HEK293 (cell line): ENCODE results near the gene RBBP5.

Experiments
- CTCF ChIA-PET: fragments of 350-600 bp; formaldehyde crosslinking; extraction: SDS; loops from one replicate; lab custom pipeline; 2021; ENCODE audit warnings: antibody characterized with exemption; lab: Yijun Ruan, JAX
- POLR2A ChIA-PET: fragments of 300-600 bp; formaldehyde crosslinking; extraction: SDS; loops from one replicate; lab custom pipeline; 2020; ENCODE audit warnings: antibody characterized with exemption, inconsistent platforms; lab: Yijun Ruan, JAX
- H3K27ac ChIP-seq: fragments of 200-500 bp; sonication (Bioruptor generic); 2 replicates; pipeline ENCODE4 v1.5.1; 2014; ENCODE audit warnings: low read depth, low read length, control low read depth, inconsistent platforms; ENCODE audit errors: extremely low read depth
- H3K36me3 ChIP-seq, 2 experiments: fragments of 200-500 bp in 1 of 2; sonication (Bioruptor generic) in 1 of 2; 1 replicate in 1 of 2; 2 replicates in 1 of 2; pipeline ENCODE4 v1.5.1; 2014 to 2017; ENCODE audit warnings: inconsistent platforms in 2 of 2, low read length in 2 of 2; ENCODE audit not compliant: control insufficient read depth in 2 of 2, insufficient read depth in 1 of 2
- H3K4me1 ChIP-seq: fragments of 200-500 bp; sonication (Bioruptor generic); 2 replicates; pipeline ENCODE4 v1.5.1; 2014; ENCODE audit warnings: mild to moderate bottlenecking, low read length, inconsistent platforms; ENCODE audit not compliant: control insufficient read depth, insufficient read depth
- H3K4me3 ChIP-seq: 2 replicates; pipeline ENCODE4 v1.5.1; 2011; ENCODE audit warnings: low read depth, mild to moderate bottlenecking, control low read depth, low read length, moderate library complexity
- H3K9me3 ChIP-seq: fragments of 200-500 bp; sonication (Bioruptor generic); 2 replicates; pipeline ENCODE4 v1.5.1; 2014; ENCODE audit warnings: low read depth, low read length, inconsistent platforms; ENCODE audit not compliant: control insufficient read depth, insufficient read depth
- MYNN ChIP-seq: fragments of 450-650 bp; formaldehyde crosslinking; IDR thresholded peaks from 2 replicates; pipeline ENCODE4 v1.5.1; 2016; ENCODE audit warnings: missing biosample characterization, missing genetic modification characterization, borderline replicate concordance
- ZBTB1 ChIP-seq: fragments of 450-650 bp; formaldehyde crosslinking; IDR thresholded peaks from 2 replicates; pipeline ENCODE4 v1.5.1; 2016; ENCODE audit warnings: missing biosample characterization, missing genetic modification characterization
- ZBTB48 ChIP-seq: fragments of 450-650 bp; formaldehyde crosslinking; IDR thresholded peaks from 2 replicates; pipeline ENCODE4 v1.5.1; 2016; ENCODE audit warnings: missing biosample characterization, missing genetic modification characterization
- ZBTB8A ChIP-seq: fragments of 450-650 bp; formaldehyde crosslinking; IDR thresholded peaks from 2 replicates; pipeline ENCODE4 v1.5.1; 2016; ENCODE audit warnings: missing biosample characterization, missing genetic modification characterization
- ZFP37 ChIP-seq: fragments of 450-650 bp; formaldehyde crosslinking; IDR thresholded peaks from 2 replicates; pipeline ENCODE4 v1.5.1; 2016; ENCODE audit warnings: missing biosample characterization, missing genetic modification characterization
- ZNF146 ChIP-seq: fragments of 450-650 bp; formaldehyde crosslinking; IDR thresholded peaks from 2 replicates; pipeline ENCODE4 v1.5.1; 2016; ENCODE audit warnings: missing biosample characterization, missing genetic modification characterization
- ZNF155 ChIP-seq: fragments of 450-650 bp; formaldehyde crosslinking; IDR thresholded peaks from 2 replicates; pipeline ENCODE4 v1.5.1; 2016; ENCODE audit warnings: missing biosample characterization, missing genetic modification characterization
- ZNF174 ChIP-seq: fragments of 450-650 bp; formaldehyde crosslinking; IDR thresholded peaks from 2 replicates; pipeline ENCODE4 v1.5.0; 2017; ENCODE audit warnings: missing biosample characterization, mild to moderate bottlenecking, missing genetic modification characterization
- ZNF175 ChIP-seq: fragments of 450-650 bp; formaldehyde crosslinking; IDR thresholded peaks from 2 replicates; pipeline ENCODE4 v1.5.1; 2016; ENCODE audit warnings: missing biosample characterization, missing genetic modification characterization
- ZNF202 ChIP-seq: fragments of 450-650 bp; formaldehyde crosslinking; IDR thresholded peaks from 2 replicates; pipeline ENCODE4 v1.5.1; 2016; ENCODE audit warnings: missing biosample characterization, missing genetic modification characterization, borderline replicate concordance
- ZNF223 ChIP-seq: fragments of 450-650 bp; formaldehyde crosslinking; IDR thresholded peaks from 2 replicates; pipeline ENCODE4 v1.5.1; 2016; ENCODE audit warnings: missing biosample characterization, missing genetic modification characterization
- ZNF239 ChIP-seq: fragments of 450-650 bp; formaldehyde crosslinking; IDR thresholded peaks from 2 replicates; pipeline ENCODE4 v1.5.1; 2016; ENCODE audit warnings: missing biosample characterization, missing genetic modification characterization
- ZNF24 ChIP-seq: fragments of 450-650 bp; formaldehyde crosslinking; IDR thresholded peaks from 2 replicates; pipeline ENCODE4 v1.5.1; 2016; ENCODE audit warnings: missing biosample characterization, missing genetic modification characterization
- ZNF335 ChIP-seq: fragments of 450-650 bp; formaldehyde crosslinking; conservative IDR thresholded peaks from 2 replicates; pipeline ENCODE4 v1.5.1; 2016; ENCODE audit warnings: missing biosample characterization, missing genetic modification characterization
- ZNF366 ChIP-seq: fragments of 450-650 bp; formaldehyde crosslinking; conservative IDR thresholded peaks from 2 replicates; pipeline ENCODE4 v1.5.1; 2016; ENCODE audit warnings: missing biosample characterization, missing genetic modification characterization
- ZNF423 ChIP-seq: fragments of 450-650 bp; formaldehyde crosslinking; IDR thresholded peaks from 2 replicates; pipeline ENCODE4 v1.5.1; 2016; ENCODE audit warnings: missing biosample characterization, missing genetic modification characterization
- ZNF544 ChIP-seq: fragments of 450-650 bp; formaldehyde crosslinking; IDR thresholded peaks from 2 replicates; pipeline ENCODE4 v1.5.0; 2017; ENCODE audit warnings: missing biosample characterization, missing genetic modification characterization
- ZNF707 ChIP-seq: fragments of 450-650 bp; formaldehyde crosslinking; IDR thresholded peaks from 2 replicates; pipeline ENCODE4 v1.5.1; 2016; ENCODE audit warnings: missing biosample characterization, missing genetic modification characterization
- ZNF76 ChIP-seq: fragments of 450-650 bp; formaldehyde crosslinking; IDR thresholded peaks from 2 replicates; pipeline ENCODE4; 2016; ENCODE audit warnings: low read depth, missing biosample characterization, missing genetic modification characterization, borderline replicate concordance
- ZNF768 ChIP-seq: fragments of 450-650 bp; formaldehyde crosslinking; IDR thresholded peaks from 2 replicates; pipeline ENCODE4 v1.5.1; 2018; ENCODE audit warnings: missing biosample characterization, mild to moderate bottlenecking, missing genetic modification characterization
- ZNF792 ChIP-seq: fragments of 450-650 bp; formaldehyde crosslinking; IDR thresholded peaks from 2 replicates; pipeline ENCODE4 v1.5.1; 2016; ENCODE audit warnings: missing biosample characterization, missing genetic modification characterization
- ZNF837 ChIP-seq: fragments of 450-650 bp; formaldehyde crosslinking; IDR thresholded peaks from 2 replicates; pipeline ENCODE4 v1.5.1; 2016; ENCODE audit warnings: missing biosample characterization, missing genetic modification characterization
- ZSCAN16 ChIP-seq: fragments of 450-650 bp; formaldehyde crosslinking; IDR thresholded peaks from 2 replicates; pipeline ENCODE4 v1.5.1; 2016; ENCODE audit warnings: missing biosample characterization, missing genetic modification characterization
- TF ChIP-seq, protein P1 (sequence below): fragments of 450-650 bp; formaldehyde crosslinking; IDR thresholded peaks from 2 replicates; pipeline ENCODE4 v1.5.1; 2017; ENCODE audit warnings: missing biosample characterization, missing genetic modification characterization
- TF ChIP-seq, protein P2 (sequence below): fragments of 450-650 bp; formaldehyde crosslinking; IDR thresholded peaks from 2 replicates; pipeline ENCODE4 v1.5.1; 2017; ENCODE audit warnings: missing biosample characterization, missing genetic modification characterization
- TF ChIP-seq, protein P3 (sequence below): fragments of 450-650 bp; formaldehyde crosslinking; IDR thresholded peaks from 2 replicates; pipeline ENCODE4 v1.5.1; 2016; ENCODE audit warnings: missing biosample characterization, missing genetic modification characterization
- TF ChIP-seq, protein P4 (sequence below): fragments of 450-650 bp; formaldehyde crosslinking; IDR thresholded peaks from 2 replicates; pipeline ENCODE4 v1.5.1; 2016; ENCODE audit warnings: missing biosample characterization, missing genetic modification characterization
- TF ChIP-seq, protein P5 (sequence below): fragments of 450-650 bp; formaldehyde crosslinking; IDR thresholded peaks from 2 replicates; pipeline ENCODE4 v1.5.1; 2017; ENCODE audit warnings: missing biosample characterization, missing genetic modification characterization

The RBBP5 gene

DNA sequence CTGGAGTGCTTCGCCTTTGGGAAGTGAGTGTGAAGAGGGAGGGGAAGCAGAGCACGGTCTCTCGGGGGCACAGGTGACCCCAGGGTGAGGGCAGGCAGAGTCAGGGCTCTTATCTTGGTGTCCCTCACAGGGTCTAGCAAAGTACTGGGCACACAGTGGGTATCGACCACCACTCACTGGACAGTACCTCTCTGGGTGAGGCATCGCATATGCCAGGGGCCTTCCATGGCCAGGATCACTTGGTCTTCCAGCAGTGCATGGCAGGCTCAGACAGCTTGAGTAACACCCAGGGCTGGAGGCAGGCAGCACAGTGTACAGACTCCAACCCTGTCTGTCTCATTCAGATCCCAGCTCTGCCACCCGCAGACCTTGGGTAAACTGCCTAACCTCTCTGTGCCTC is 62.1 kb downstream of the RBBP5 start (continued):
- TF ChIP-seq ZFP37 (tag by site-specific recombination) = no peak
- no peak for TF ChIP-seq ZNF24 (tag by site-specific recombination)
- no peak for TF ChIP-seq ZNF335 (tag by site-specific recombination)
- no peak for TF ChIP-seq ZNF837 (tag by site-specific recombination)
- TF ChIP-seq, protein P1, sequence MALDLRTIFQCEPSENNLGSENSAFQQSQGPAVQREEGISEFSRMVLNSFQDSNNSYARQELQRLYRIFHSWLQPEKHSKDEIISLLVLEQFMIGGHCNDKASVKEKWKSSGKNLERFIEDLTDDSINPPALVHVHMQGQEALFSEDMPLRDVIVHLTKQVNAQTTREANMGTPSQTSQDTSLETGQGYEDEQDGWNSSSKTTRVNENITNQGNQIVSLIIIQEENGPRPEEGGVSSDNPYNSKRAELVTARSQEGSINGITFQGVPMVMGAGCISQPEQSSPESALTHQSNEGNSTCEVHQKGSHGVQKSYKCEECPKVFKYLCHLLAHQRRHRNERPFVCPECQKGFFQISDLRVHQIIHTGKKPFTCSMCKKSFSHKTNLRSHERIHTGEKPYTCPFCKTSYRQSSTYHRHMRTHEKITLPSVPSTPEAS = no peak
- no peak for TF ChIP-seq ZNF155 (tag by site-specific recombination)
- no peak for TF ChIP-seq ZBTB48 (tag by site-specific recombination)

DNA sequence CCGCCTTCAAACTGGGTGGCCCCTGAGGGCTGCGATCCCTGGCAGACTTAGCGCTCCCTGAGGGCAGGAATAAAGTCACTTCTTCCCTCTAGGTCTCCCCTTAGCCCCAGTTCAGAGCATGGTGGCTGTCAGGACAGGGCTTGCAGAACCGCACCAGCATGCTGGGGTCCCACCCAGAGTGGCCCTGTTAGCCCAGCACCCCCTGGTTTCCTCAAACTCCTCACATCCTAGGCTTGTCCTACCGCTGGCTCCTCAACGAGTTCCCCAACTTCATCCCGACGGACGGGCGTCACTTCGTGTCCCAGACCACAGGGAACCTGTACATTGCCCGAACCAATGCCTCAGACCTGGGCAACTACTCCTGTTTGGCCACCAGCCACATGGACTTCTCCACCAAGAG is 62.9 kb downstream of the RBBP5 start:
- CTCF ChIA-PET = interaction anchor here (0.7 to 5.9 kb wide), 2 partner anchors 69 to 132 kb away, joined by 3 to 282 read pairs; no protein-coding TSS in a partner anchor
- no peak for TF ChIP-seq ZNF366 (tag by site-specific recombination)
- TF ChIP-seq ZNF768 = no peak
- no peak for TF ChIP-seq ZBTB1
- TF ChIP-seq, protein P2, sequence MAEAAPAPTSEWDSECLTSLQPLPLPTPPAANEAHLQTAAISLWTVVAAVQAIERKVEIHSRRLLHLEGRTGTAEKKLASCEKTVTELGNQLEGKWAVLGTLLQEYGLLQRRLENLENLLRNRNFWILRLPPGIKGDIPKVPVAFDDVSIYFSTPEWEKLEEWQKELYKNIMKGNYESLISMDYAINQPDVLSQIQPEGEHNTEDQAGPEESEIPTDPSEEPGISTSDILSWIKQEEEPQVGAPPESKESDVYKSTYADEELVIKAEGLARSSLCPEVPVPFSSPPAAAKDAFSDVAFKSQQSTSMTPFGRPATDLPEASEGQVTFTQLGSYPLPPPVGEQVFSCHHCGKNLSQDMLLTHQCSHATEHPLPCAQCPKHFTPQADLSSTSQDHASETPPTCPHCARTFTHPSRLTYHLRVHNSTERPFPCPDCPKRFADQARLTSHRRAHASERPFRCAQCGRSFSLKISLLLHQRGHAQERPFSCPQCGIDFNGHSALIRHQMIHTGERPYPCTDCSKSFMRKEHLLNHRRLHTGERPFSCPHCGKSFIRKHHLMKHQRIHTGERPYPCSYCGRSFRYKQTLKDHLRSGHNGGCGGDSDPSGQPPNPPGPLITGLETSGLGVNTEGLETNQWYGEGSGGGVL (tag by site-specific recombination) = no peak
- no peak for TF ChIP-seq MYNN
- no peak for TF ChIP-seq ZSCAN16 (tag by site-specific recombination)
- TF ChIP-seq ZNF146 (tag by site-specific recombination) = no peak
- TF ChIP-seq ZNF544 (tag by site-specific recombination) = no peak
- POLR2A ChIA-PET = no interaction called here
- H3K4me1 ChIP-seq = no peaks in the 10 kb centered on the region
- H3K27ac ChIP-seq = no peak overlapping the region
- H3K36me3 ChIP-seq = no peaks in the 10 kb centered on the region
- H3K9me3 ChIP-seq = no peaks in the 10 kb centered on the region
- no peak overlapping the region for H3K4me3 ChIP-seq

DNA sequence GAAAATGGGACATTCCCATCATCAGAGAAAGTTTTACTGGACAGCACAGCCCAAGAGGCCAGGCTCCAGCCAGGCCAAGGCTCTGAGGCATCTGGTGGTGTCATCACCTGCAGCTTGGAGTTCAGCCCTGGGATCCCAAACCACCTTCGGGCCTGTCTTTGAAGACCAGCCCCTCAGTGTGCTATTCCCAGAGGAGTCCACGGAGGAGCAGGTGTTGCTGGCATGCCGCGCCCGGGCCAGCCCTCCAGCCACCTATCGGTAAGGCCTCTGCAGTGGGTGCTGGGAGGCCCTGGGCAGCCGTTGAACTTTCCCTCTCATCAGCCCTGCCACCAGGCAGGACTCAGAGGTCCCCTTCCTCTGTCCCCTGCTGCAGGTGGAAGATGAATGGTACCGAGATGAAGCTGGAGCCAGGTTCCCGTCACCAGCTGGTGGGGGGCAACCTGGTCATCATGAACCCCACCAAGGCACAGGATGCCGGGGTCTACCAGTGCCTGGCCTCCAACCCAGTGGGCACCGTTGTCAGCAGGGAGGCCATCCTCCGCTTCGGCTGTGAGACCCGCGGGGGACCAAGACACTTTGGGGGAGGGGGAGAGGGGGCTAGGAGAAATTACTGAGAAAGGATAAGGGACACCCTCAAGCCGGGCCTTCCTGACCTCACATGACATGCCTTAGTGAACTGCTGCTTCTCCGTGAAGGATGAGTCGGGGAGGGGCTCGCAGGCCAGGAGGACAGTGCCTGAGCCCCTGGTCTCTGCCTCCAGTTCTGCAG is 63.8 kb downstream of the RBBP5 start:
- Histone ChIP-seq H3K27ac (no peak overlapping the region), H3K4me3 (no peak overlapping the region), H3K9me3 (no peaks in the 10 kb centered on the region), H3K4me1 (no peaks in the 10 kb centered on the region), H3K36me3 (no peaks in the 10 kb centered on the region)
- CTCF ChIA-PET = interaction anchor here (0.6 to 0.8 kb wide), 3 partner anchors 68 to 446 kb away, joined by 3 to 4 read pairs (median 3); no protein-coding TSS in a partner anchor
- POLR2A ChIA-PET = no interaction called here
- TF ChIP-seq ZNF423 (tag by site-specific recombination) (no peak), ZNF202 (tag by site-specific recombination) (no peak), ZNF239 (no peak), ZBTB8A (tag by site-specific recombination) (no peak), ZNF76 (tag by site-specific recombination) (no peak), ZNF223 (tag by site-specific recombination) (no peak), ZNF175 (tag by site-specific recombination) (no peak), ZNF24 (tag by site-specific recombination) (no peak), ZNF792 (tag by site-specific recombination) (no peak), ZNF174 (tag by site-specific recombination) (no peak), ZBTB48 (tag by site-specific recombination) (no peak), ZNF707 (tag by site-specific recombination) (no peak)
- TF ChIP-seq, protein P3, sequence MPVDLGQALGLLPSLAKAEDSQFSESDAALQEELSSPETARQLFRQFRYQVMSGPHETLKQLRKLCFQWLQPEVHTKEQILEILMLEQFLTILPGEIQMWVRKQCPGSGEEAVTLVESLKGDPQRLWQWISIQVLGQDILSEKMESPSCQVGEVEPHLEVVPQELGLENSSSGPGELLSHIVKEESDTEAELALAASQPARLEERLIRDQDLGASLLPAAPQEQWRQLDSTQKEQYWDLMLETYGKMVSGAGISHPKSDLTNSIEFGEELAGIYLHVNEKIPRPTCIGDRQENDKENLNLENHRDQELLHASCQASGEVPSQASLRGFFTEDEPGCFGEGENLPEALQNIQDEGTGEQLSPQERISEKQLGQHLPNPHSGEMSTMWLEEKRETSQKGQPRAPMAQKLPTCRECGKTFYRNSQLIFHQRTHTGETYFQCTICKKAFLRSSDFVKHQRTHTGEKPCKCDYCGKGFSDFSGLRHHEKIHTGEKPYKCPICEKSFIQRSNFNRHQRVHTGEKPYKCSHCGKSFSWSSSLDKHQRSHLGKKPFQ = no peak
- TF ChIP-seq, protein P4, sequence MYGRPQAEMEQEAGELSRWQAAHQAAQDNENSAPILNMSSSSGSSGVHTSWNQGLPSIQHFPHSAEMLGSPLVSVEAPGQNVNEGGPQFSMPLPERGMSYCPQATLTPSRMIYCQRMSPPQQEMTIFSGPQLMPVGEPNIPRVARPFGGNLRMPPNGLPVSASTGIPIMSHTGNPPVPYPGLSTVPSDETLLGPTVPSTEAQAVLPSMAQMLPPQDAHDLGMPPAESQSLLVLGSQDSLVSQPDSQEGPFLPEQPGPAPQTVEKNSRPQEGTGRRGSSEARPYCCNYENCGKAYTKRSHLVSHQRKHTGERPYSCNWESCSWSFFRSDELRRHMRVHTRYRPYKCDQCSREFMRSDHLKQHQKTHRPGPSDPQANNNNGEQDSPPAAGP (tag by site-specific recombination) = no peak
- TF ChIP-seq, protein P5, sequence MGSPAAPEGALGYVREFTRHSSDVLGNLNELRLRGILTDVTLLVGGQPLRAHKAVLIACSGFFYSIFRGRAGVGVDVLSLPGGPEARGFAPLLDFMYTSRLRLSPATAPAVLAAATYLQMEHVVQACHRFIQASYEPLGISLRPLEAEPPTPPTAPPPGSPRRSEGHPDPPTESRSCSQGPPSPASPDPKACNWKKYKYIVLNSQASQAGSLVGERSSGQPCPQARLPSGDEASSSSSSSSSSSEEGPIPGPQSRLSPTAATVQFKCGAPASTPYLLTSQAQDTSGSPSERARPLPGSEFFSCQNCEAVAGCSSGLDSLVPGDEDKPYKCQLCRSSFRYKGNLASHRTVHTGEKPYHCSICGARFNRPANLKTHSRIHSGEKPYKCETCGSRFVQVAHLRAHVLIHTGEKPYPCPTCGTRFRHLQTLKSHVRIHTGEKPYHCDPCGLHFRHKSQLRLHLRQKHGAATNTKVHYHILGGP (tag by site-specific recombination) = no peak
